Brain microvascular endothelial cell (primary cell): ENCODE data around the gene TOR3A.

ENCODE experiments used
- DNase-seq: peaks from one replicate; pipeline ENCODE4 v3.0.0-alpha.2; 2020
- H3K27ac ChIP-seq: fragments of 250-450 bp; sonication (Bioruptor Pico); 2 replicates; pipeline ENCODE4 v1.5.1; 2020; ENCODE audit warnings: mild to moderate bottlenecking, moderate library complexity
- H3K27me3 ChIP-seq: fragments of 250-450 bp; sonication (Bioruptor Pico); replicated peaks from 2 replicates; pipeline ENCODE4 v1.5.1; 2020; ENCODE audit warnings: mild to moderate bottlenecking
- H3K36me3 ChIP-seq: fragments of 250-450 bp; sonication (Bioruptor Pico); replicated peaks from 2 replicates; pipeline ENCODE4 v1.5.1; 2020; ENCODE audit warnings: mild to moderate bottlenecking
- H3K4me3 ChIP-seq: 2 replicates; pipeline ENCODE4 v1.5.1; 2011; ENCODE audit warnings: low read depth, mild to moderate bottlenecking, control low read depth, low read length, moderate library complexity
- CTCF ChIP-seq: IDR thresholded peaks from 2 replicates; pipeline ENCODE4 v1.5.1; 2011; ENCODE audit warnings: low read depth, mild to moderate bottlenecking, moderate library complexity, low read length, control low read depth, inconsistent platforms; ENCODE audit errors: missing control alignments
- in situ Hi-C: cut with HindIII; loops from 2 replicates; pipeline ENCODE4 v1.10.0; 2017; ENCODE audit warnings: low sequenced_read_pairs, low pct_ligation_motif_present

The TOR3A gene

GRCh38 chr1:179107706-179108629, 26.1 kb downstream of the TOR3A start:
- H3K27me3 ChIP-seq, result no peaks in the 10 kb centered on the region
- no peak for DNase-seq
- H3K4me3 ChIP-seq, result no peak overlapping the region
- in situ Hi-C loops, result no loop called here
- no peak overlapping the region for H3K27ac ChIP-seq
- no peak for TF ChIP-seq CTCF
- peaks cover 65% of the 10 kb centered on the region for H3K36me3 ChIP-seq

- Histone ChIP-seq H3K27me3 (no peaks in the 10 kb centered on the region), H3K27ac (no peak overlapping the region), H3K36me3 (peaks cover 70% of the 10 kb centered on the region), H3K4me3 (no peak overlapping the region)
- in situ Hi-C loops, result no loop called here
- no peak for DNase-seq
- TF ChIP-seq CTCF, result no peak
Observed at GRCh38 chr1:179108644-179109043, 26.8 kb downstream of the TOR3A start.

GRCh38 chr1:179115181-179115580, 33.3 kb downstream of the TOR3A start:
- Histone ChIP-seq H3K4me3 (no peak overlapping the region), H3K27ac (no peak overlapping the region), H3K27me3 (no peaks in the 10 kb centered on the region), H3K36me3 (peaks cover 80% of the 10 kb centered on the region)
- DNase-seq, result no peak
- in situ Hi-C loops, result no loop called here
- no peak for TF ChIP-seq CTCF

- TF ChIP-seq CTCF, result no peak
- DNase-seq, result no peak
- no peaks in the 10 kb centered on the region for H3K27me3 ChIP-seq
- H3K36me3 ChIP-seq, result peaks cover 73% of the 10 kb centered on the region
- no peak overlapping the region for H3K4me3 ChIP-seq
- H3K27ac ChIP-seq, result no peak overlapping the region
- in situ Hi-C loops, result no loop called here
Observed at GRCh38 chr1:179119513-179119912, 37.6 kb downstream of the TOR3A start.

GRCh38 chr1:179120736-179121135, 38.9 kb downstream of the TOR3A start:
- peaks cover 74% of the 10 kb centered on the region for H3K36me3 ChIP-seq
- in situ Hi-C loops, result no loop called here
- DNase-seq, result no peak
- no peak overlapping the region for H3K27ac ChIP-seq
- TF ChIP-seq CTCF, result no peak
- no peak overlapping the region for H3K4me3 ChIP-seq
- H3K27me3 ChIP-seq, result no peaks in the 10 kb centered on the region
